ENCODE measurements around the gene FGA.

The FGA gene

DNA sequence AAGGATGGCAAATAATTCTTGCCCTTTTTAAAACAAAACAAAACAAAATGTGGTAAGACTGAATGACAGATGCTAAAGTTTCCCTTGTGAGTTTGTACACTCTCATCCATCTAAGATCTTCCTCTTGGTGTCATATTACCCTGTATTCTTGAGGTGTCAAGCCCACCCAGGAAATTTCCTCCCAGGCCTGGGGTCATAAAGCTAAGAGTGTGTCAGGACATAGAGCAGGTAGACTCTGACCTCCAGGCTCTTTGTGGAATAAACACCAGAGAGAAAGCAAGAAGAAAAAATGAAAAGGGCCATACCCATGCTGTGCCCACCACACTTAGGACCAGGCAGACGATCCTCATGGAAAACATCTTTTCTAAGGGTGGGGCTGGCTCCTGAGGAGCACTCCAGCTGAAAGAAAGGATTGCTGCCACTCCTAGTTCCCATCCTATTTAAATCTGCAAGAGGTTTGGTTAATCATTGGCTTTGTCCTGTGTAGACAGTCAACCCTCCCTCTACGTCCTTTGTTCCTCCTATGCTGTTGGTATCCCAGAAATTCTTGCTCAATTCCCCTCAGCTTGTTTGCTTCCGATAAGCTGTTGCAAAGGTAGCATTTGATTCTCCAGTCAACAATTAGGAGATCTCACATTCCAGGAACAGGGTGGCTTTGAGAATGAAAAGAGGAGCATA, at the start of gene FGA:
Gene FGA, minus strand, starts transcription at position 414 of the 678 bp plus-strand sequence. Its CDS starts 55 bp downstream, at position 359.
- peak; percentile 73 for DNase-seq

DNA sequence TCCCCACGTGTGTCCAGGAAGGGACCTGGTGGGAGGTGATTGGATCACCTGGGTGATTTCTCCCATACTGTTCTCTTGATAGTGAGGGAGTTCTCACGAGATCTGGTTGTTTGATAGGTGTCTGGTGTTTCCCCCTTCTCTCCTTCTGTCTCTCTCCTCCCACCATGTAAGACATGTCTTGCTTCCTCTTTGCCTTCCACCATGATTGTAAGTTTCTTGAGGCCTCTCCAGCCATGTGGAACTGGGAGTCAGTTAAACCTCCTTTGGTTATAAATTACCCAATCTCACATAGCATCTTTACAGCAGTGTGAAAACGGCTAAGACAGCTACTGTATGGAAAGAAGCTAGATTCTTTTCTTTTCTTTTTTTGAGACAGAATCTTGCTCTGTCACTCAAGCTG, 43.5 kb upstream of the FGA start:
- DNase-seq, result no peak

DNA sequence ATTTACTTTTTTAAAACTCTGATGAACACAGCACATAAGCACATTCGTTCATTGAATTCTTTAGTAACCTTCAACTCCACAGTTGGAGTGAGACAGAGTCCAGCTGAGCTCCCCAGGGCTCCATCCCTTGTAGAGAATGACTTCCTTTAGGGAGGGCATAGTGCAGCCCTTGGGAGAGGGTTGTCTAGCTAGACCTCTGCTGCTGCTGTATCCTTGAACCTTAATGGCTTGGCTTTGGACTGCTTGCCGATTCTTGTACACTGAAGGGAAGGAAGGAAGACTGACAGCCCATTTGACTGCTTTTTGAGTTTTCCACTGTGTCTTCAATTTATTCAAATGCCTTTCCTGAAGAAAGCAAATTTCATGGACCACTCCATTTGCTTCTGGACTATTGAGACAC, 41.3 kb upstream of the FGA start:
- no peak for DNase-seq

DNA sequence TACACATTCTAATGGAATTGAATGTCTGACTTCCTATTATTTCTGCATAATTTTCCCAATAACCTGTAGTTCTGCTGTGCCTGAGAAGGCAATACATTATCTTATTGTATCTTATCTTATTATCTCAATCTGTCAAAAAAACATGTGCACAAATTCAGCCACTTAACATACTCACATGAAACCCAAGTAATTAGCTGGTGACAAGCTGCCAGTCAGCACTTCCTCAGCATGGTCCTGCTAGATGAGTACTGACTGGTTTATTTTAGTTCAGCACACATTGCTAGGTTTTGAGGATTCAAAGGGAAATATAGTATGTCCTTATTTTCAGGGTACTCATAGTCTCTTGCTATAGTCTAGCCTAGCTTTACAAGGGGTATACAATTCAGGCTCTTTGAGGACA, 39.8 kb upstream of the FGA start:
- DNase-seq, result no peak

DNA sequence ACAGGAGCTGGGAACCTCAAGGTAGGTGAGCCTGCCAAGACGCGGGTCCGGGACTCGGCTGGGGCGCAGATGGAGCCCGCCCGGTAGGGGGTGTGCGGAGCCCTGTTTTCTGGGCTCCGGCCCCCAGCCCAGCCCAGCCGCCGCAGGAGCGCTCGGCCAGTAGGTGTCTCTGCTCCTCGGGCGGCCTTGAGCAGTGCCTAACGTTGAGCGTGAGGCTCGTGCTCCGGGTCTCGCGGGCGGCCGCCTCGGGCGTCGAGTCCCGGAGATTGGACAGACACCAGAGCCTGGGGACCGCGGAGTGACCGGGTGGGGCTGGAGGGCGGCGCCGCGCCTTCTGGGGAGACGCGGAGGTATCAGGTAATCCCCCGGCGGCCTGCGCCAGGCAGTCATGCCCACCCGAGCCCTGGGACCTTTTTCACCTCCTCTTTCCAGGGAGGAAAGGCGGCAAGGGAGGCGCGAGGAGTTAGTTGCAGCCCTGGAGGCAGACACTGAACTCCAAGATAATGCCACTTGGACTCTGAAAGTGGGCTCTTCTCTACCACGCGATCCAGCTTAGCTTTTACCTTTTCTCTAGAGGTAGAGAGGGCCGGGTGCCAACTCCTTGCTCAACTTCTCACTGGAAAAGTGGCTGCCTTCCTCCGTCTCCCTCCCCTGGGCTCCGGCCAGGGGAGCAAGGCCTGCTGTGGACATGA, 36.4 kb upstream of the FGA start:
- DNase-seq, result peak; percentile 84

DNA sequence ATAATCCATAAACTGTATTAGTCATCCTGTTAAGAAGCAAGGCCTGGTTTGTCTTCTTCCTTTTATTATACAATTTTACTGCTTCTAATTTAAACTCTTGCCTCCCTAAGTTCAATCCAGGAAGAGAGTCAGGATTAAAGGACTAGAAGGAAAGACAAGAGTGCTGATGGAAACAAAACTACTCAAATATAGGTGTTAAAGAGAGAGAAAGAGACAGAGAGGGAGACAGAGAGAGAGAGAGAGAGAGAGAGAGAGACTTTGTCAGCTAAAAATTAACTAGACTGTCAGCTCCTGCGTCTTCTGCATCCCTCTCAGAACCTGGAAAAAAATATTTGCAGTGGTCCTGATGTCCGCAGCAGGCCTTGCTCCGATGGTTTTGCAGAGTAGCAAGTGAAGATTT, 35.4 kb upstream of the FGA start:
- peak; percentile 9 for DNase-seq

DNA sequence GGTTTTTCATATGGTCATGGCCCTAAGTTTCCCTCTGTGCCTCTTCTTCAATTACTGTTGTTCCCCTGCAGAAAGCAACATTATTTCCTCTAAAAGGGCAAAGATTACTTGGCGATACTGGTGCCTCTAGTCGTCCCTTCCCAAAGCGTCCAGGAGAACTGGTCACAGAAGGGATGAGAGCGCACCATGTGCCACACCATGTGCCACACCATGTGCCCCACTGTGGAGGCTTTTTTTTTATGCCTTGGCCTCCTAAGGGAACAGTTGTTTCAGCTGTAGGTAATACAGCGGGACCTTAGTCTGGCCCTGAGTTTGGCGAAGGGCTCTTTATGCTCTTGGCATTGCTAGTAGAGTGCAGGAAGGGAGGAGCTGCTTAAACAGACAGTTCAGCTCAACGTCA, 33.5 kb upstream of the FGA start:
- DNase-seq, result no peak

DNA sequence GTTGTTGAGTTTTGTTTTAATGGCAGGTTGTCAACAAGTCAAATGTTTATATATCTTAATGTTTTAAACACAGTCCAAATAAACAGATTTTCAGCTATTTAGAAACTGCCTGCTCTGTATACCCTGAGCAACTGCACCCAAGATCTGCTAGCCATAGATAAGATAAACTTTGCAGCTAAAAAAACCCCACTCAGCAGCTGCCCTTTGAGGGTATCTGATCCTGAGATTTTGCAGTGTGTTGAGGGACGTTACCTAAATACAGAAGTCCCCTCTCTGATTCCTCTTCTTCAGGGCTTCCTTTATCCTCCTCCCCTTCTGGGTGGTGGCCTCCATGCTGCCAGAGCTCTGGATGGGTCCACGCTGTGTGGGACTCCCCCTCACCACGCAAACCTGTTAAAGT, 32.9 kb upstream of the FGA start:
- DNase-seq, result no peak

DNA sequence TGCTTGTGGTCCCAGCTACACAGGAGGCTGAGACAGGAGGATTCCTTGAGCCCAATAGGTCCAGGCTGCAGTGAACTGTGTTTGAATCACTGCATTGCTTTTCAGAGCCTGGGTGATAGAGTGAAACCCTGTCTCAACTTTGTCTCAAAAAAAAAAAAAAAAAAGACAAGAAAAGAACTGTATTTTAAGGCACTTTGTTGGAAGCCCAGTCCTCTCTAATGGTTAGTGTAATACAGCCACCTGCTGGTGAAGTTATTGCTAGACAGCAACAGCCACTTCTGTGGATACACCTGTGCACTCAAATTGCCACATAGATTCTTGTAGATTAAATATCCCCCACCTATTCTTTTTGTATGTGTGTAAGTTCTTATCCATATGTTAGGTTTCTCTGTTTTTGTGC, 32.1 kb upstream of the FGA start:
- DNase-seq, result peak; percentile 77

DNA sequence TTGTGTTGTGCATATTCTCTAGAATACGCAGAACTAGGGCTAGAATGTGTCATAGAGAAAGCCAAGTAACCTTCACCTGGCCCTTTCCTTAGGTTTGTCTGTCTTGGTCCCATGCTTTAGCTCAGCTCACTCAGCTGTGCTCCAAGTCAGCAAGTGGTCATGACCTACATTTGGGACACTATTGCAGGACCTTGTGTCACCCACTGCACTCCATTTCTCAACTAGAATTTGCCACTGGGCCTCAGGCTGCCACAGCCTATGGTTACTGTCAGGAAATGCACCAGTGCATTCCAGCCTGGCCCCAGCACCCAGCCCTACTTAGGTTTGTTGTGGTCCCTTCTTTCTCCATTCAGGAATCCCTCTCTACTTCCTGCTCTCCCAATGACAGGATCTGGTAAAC, 29.6 kb upstream of the FGA start:
- DNase-seq, result no peak

DNA sequence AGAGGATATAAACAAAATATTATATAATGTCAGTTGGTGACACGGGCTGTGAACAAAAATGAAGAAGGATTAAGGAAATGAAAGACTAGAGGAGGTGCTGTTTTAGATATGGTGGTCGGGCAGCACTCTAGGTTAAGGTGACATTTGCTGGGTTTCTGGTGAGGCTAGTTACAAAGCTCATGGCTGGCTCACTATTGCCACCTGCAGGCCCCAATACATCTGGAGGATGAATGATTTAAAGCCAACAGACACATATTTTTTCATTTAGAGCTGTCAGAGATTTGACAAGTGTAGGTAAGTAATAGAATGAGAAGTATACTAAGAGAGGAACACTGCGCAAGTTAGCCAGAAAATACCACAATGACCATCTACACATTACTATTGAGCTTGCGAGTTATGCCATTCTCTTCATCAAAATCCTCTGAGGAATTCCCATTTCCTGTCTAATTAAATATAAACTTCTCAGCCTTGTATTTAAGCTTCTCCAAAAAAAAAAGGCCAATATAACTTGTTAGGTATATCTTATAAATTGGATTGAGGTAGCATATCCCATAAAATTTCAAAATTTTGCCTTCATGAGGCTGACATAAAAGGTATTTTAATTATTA, 28.3 kb upstream of the FGA start:
- peak; percentile 76 for DNase-seq

DNA sequence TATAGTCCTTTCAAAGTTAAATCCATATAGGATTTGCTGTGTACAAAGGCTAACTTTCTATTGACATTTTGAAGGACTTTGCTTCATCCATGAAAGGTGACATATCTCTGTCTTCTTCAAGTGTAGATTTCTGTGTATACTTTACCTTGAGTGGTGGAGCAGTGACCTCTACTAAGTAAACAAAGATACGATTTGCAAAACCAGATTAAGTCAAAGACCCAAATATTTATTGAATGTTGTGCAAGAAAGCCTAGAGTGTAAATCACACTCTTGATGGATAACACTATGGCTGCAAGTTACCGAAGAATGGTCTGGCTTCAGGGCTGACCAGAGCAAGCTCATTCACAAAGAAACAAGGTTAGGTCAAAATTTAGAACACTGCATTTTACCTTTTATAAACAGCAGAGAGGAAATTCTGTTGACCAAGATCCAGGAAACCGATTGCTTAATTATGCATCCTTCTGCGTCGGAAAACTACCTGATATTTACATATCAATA, 27.3 kb upstream of the FGA start:
- DNase-seq, result peak; percentile 28

DNA sequence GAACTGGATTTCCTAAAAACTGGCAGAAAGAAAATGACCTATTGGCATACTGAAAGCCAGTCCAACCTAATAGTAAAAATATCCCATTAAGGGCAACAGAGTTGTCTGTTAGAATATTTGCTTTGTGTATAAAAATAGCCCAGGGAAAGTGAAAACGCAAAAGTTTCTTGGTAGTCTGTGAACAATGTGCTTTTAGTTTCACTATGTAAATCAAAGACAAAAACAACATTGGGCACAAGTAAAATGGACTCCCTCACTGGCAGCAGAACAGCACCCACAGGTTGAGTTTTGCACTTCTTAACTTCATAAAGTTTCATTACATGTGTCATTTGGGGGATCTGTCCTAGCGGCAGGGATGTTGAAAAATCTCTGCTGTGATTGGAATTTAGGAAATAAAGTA, 26.2 kb upstream of the FGA start:
- DNase-seq, result no peak

DNA sequence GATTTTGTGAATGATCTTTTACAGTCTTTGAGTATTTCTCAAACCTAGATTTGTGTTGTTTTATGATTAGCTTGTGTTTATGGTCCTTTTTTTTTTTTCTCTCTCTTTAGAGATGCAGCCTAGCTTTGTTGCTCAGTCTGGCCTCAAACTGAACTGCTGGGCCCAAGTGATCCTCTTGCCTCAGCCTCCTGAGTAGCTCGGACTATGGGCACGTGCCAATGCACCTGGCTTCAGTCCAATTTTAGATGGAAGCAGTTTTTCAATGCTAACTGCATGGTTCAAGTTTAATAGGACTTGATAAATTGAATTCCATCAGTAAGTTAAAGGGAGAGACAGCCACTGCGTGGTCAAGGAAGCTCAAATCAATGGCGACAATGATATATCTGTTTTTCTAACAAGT, 25.7 kb upstream of the FGA start:
- no peak for DNase-seq

DNA sequence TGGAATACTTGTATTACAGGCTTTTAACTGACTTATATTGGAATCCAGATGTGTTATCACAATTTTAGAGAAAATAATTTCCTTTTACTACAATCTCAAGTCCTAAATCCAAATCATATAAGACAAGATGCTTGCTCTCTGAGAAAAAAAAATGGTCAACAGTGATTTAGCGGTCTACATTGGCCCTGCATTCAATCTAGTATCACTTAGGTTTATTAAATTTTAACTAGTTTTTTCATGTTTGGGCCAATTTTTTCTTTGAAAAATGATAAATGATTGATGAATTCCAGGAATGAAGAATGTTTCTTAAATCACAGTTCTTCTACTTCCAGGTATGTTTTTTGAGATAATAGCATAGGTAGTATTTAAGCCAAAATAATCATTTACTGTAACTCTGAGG, 24.7 kb upstream of the FGA start:
- DNase-seq, result no peak

DNA sequence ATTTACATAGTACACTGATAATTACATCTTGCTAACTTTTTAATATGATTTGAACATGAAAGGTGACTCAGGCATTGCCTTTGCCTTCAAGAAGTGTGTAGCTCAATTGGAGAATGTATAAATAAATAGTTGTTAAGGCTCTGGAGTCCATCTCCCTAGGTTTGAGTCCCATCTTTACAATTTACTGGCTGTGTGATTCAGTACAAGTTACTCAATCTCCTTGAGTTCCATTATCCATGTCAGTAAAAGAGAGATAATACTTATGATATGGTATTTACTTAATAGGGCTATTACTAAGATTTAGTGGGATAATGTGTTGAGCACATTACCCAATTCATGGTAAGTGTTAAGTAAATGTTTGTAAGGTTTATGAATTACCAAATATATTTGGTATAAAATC, 23.8 kb upstream of the FGA start:
- DNase-seq, result no peak

DNA sequence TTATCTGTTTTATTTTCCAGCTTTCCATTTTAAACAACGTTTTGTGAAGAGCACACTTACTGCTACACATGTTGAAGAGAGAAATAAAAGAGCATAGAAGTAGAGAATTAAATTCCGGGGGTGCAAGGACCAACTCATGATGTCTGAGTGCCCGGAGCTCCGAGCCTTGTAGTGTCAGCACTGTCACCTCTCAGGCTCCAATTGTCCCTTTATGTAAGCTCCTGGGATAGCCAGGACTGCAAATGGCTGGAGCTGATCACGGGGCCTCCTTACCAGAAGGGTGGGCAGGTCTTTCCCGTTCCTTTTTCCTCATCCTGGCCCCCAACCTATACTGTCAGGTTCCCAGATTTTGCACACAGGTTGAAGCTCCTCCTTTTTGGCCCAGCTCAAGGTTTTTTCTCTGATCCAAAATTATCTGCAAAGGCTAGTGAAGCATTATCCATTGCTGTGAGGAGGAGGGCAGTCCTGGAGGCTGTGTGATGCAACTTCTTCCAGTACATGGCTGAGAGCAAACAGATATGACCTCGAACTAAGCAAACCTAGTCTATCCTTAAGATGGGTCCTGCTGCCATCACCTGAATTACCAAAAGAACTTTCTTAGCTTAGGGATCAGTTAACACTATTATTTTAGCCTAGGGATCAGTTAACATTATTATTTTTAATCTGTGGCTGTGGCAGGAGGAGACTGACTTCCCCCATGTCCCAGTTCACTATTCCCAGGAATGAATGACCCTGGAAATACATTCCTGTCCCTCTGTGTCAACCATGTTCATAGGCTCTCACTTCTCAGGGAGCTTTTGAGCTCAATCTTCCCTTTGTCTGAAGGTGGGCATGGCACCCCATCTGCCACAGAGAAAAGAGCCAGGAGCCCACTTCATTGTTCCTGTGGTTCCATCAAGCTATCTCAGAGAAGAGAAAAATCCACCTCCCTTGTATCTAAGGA, 22.2 kb upstream of the FGA start, which contains the start of gene FGG:
Gene FGG, minus strand, starts transcription at position 185 of the 943 bp plus-strand sequence. Its CDS starts 47 bp downstream, at position 138.
- DNase-seq, result no peak

DNA sequence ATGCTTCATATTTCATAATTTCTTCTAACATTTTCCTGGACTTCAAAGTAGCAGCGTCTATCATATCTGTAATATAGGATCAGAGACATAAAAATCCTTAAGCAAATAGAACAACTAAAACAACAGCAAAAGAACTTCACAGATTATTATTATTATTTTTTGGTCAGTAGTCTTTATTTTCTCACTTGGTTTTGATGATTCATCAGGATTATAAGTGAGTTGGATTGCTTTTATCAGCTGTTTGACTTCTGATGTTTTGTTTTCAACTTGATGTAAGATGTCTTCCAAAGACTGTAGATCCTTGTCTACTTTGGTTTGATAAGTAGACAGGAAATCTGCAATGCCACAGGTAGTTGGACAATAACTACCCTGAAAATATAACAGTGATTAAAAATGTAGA, 21.3 kb upstream of the FGA start:
- DNase-seq, result no peak

DNA sequence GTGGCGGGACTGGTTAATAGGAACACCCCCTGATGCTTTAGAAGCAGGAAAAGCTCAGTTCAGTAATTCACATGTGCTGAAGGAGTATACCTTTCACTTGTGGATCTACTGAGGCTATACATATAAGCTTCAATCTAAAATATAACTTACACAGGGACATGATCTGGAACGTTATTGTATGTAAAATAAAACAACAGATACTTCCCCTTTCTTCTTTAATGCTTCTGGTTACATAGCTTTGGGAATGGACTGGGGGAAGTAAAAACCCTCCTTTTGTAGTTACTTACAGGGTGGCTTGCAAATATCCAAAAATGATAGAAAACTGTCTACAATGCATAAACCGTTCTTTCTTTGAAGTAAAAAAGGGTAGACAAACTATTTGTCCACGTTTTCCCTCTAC, 20.0 kb upstream of the FGA start:
- DNase-seq, result no peak

DNA sequence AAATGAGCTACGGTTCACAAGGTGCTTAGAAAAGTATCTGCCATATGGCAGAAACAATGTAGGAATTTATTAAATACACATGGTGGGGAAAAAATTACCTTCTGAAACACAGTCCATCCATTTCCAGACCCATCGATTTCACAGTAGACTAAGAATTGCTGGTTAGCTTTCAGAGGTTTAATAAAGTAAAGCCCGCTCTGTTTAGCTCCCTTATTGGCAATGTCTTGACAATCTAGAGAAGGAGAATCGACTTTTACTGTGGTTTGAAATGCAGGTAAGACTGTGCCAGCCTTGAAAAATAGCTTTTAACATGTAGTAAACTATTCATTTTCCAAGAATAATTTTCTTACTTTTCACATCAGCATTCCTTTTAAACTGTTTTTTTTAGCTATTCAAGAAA, 19.0 kb upstream of the FGA start:
- DNase-seq, result no peak

DNA sequence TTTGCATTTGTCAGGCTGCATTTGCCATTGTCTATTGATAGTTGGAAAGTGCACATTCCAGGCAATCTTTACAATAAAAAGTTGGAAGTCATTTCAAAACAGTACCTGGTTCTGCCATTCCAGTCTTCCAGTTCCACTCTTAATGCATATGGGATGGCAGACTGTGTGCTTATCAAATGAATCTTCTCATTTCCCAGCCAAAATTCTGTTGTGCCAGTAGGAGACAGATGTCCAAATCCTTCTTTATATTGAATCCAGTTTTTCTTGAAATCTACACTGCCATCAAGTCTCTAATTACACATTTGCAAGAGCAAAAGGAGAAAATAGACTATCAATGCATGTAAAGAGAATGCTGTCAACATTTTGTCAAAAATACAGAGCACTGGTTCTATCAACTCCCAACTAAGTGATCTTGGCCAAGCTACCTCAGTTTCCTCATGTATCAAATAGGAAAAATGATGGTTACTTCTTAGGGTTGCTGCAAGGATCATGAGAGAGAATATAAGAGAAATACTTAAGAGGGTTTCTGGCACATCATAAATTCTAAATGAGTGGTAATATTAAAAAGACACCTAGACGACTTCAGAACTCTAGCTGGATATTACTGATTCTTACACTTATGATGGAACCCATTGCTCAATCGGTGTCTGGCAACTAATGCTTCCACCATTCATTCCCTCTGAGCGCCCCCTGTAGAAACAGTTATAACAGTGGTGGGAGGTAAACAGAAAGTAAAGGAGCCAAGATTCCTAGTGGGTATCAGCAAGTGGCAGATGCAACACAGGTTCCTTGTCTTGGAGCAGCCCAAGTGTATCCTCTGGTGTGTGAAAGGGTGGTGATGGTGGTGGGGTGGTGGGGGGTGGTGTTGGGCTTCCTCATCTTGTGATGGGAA, 18.1 kb upstream of the FGA start:
- no peak for DNase-seq
